ENCODE results near the gene ASAP3.

DNA sequence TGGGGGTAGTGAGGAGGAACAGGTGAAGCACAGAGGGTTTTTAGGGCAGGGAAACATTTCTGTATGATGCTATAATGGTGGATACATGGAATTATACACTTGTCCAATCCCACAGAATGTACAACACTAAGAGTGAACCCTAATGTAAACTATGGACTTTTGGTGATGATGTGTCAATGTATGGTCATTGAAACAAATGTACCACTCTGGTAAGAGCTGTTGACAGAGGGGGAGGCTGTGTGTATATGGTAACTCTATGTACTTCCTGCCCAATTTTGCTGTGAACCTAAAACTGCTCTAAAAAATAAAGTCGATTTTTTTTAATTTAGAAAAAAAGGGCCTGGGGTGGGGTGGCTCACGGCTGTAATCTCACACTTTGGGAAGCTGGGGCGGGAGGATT is 22.9 kb downstream of the ASAP3 start:
- no peak for TF ChIP-seq POLR2A (IDR thresholded peaks at IDR 0.05)
- TF ChIP-seq, protein P1, sequence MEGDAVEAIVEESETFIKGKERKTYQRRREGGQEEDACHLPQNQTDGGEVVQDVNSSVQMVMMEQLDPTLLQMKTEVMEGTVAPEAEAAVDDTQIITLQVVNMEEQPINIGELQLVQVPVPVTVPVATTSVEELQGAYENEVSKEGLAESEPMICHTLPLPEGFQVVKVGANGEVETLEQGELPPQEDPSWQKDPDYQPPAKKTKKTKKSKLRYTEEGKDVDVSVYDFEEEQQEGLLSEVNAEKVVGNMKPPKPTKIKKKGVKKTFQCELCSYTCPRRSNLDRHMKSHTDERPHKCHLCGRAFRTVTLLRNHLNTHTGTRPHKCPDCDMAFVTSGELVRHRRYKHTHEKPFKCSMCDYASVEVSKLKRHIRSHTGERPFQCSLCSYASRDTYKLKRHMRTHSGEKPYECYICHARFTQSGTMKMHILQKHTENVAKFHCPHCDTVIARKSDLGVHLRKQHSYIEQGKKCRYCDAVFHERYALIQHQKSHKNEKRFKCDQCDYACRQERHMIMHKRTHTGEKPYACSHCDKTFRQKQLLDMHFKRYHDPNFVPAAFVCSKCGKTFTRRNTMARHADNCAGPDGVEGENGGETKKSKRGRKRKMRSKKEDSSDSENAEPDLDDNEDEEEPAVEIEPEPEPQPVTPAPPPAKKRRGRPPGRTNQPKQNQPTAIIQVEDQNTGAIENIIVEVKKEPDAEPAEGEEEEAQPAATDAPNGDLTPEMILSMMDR (IDR thresholded peaks at IDR 0.05) = no peak

All from adrenal gland (tissue), 5 donors.